Astrocyte of the hippocampus (primary cell): ENCODE measurements around the gene HSPB8.

Experiments
- DNase-seq: peaks from one replicate; pipeline ENCODE4 v3.0.0; 2011; ENCODE audit warnings: low read depth, low spot score

The HSPB8 gene, protein sequence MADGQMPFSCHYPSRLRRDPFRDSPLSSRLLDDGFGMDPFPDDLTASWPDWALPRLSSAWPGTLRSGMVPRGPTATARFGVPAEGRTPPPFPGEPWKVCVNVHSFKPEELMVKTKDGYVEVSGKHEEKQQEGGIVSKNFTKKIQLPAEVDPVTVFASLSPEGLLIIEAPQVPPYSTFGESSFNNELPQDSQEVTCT

GRCh38 chr12:119178544-119179334 is at the start of gene HSPB8:
TSS of gene HSPB8 (plus strand) at chr12:119178931. CDS start at chr12:119179313, 382 bp downstream.
- DNase-seq, result peak; percentile 69

DNA sequence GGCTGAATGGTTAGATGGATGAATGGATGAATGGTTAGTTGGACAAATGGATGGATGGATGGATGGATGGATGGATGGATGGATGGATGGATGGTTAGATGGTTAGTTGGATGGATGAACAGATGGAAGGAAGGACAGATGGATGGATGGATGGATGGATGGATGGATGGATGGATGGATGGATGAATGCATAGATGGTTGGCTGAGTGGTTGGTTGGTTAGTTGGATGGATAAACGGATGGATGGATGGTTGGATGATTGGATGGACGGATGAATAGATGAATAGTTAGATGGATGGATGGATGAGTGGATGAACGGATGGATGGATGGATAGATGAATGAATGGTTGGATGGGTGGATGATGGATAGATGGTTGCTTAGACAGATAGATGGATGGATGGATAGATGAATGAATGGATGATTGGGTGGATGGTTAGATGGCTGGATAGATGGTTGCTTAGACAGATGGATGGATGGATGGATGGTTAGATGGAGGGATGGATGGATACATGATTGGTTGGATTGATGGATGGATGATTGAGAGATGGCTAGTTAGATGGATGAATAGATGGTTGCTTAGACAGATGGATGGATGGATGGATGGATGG is 48.8 kb upstream of the HSPB8 start:
- no peak for DNase-seq

- no peak for DNase-seq
Measured at GRCh38 chr12:119130523-119130922, 48.2 kb upstream of the HSPB8 start.

DNA sequence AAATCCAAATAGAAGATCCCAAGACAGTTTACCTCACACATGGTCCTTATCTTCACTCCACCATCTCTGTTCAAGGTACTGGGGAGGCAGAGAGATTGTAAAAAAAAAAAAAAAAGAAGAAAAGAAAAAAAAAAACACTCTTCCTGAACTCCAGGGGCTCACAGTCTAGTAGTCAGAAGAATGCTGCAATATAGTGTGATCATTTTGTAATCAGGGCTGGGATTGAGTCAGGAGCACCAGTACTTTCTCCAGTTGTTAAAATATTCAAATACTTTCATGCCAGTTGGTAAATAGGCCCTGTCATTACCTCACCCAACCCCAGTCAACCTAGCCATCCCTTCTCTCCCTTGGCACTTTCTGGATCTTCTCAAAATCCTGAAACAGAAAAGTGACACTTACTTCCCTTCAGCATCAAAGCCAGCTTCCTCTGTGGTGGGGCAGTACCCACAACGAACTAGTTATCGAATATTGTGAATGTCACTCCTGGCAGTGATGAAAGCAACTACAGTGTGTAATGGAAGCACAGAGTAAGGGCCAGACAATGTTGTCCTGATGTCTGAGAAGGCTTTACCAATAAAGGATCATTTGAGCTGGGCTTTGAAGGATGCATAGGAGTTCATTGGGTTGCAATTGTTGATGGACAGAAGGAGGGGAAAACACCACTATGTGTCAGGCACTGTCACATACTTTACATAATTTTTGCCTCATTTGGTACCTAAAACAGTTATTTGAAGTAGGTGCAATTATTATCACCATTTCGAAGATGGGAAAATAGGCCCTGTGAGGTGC is 44.3 kb upstream of the HSPB8 start:
- DNase-seq, result no peak

- DNase-seq, result no peak
Measured at GRCh38 chr12:119136811-119137410, 41.8 kb upstream of the HSPB8 start.

GRCh38 chr12:119139448-119139847 is 39.3 kb upstream of the HSPB8 start:
- DNase-seq, result no peak

DNA sequence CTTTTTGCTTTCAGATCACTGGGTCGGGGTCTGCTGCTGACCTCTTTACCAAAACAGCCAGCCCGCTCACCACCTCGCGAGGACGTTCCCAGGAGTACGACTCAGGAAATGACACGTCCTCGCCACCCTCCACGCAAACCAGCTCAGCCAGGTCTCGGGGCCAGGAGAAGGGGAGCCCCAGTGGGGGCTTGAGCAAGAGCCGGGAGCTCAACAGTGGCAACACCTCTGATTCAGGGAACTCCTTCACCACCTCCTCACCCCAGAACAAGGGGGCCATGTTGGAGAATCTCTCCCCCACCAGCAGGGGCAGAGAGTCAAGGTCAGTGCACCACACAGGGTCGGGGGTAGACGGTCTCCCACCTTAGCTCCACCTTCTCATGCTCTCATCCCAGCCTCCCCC is 33.4 kb upstream of the HSPB8 start:
- DNase-seq, result no peak

DNA sequence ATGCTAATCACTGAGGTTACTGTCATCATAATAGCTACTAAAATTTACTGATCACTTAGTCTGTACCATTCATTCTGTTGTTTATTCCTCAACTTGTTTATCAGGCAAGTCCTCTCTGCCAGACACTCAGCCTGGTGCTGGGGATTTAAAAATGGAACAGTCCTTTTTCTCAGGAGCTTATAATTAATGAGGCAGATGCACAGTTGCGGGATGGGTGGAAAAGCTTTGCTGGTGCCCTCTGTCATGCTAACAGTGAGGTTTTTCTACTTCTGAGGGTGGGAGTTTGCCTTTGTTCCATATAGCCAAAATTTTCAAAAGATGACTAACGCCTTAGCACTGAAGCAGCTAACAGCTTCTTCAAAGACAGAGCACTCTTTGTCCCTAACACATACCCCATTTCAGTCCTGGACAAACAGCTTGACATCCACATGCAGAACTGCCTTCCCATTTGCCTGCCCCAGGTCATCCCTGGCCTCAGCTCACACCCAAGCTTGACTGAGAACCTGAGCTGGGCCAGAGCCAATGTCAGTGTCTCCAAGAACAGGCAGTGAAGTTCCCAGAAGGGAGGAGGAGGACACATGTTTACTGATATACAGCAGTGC is 30.8 kb upstream of the HSPB8 start:
- DNase-seq, result no peak

DNA sequence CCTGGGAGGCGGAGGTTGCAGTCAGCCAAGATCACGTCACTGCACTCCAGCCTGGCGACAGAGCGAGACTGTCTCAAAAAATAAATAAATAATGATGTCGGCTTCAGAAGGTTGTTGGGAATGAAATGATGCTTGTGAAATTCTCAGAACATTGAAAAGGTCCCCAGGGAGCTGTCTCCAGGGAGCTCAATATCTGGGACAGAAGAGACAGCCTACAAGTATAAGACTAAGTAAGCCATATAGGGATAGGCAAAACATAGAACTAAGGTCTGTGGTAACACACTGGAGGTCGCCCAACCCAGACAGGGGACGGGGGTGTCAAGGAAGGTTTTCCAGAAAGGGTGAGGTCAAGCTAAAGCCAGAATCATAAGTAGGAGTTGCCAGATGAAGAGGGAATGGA is 29.5 kb upstream of the HSPB8 start:
- no peak for DNase-seq

DNA sequence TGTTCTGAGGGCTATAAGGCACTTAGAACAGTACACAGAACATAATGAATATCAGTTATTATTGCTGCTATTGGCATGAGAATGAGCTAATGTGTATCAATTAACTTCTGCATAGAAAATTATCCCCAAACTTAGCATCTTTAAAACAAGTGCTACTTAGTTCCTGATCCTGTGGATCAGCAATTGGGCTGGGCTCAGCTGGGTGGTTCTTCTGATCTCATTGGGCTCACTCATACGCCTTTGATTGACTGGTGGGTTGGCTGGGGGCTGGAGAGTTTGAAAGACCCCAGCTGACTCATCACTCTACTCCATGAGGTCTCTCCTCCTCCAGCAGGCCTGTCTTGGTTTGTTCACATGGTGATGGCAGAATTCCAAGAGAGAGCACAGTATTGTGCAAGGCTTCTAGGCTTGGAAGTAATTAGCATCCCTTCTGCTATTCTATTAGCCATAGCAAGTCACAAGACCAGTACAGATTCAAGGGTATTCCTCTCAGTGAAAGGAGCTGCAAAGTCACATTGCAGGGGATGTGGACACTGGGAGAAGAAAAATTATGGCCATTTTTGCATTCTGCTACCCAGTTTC is 27.2 kb upstream of the HSPB8 start:
- no peak for DNase-seq

DNA sequence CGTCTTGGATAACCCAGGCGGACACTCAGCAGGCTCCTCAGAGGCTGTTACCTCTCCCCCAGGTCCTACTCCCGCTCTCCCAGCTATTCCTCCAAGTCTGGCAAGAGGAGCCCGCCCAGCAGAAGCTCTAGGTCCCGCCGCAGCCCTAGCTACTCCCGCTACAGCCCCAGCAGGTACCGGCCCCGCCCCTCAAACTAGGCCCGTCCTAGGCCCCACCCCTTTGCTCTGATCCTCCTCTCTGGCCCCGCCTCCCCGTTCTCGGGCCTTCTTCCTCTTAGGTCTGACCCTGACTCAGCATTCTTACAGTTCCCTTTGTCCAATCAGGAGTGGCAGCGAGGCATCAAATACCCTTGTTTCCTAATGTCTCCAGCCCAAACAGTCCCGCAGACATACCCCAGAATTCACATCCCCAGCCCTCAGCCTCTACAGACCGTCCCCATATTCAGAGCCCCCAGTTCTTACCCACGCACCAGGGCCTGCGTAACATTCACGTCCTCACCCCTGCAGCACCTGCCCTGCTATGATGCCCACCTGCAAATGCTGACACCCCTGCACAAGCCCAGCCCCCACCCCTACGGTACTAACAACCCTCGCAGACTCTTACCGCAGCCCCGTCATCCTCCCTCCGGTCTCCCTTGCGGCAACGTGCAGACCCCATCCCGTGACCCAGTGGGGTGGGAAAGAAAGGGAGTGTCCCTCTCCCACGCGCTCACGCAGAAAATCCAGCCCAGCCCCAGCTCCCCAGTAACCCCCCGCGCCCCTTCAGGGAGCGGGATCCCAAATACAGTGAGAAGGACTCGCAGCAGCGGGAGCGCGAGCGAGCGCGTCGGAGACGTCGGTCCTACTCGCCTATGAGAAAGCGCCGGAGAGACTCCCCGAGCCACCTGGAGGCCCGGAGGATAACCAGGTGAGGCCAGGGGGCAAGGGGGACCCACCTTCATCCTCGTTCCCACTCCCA is 25.0 kb upstream of the HSPB8 start:
- peak; percentile 4 for DNase-seq

GRCh38 chr12:119154435-119154818 is 24.3 kb upstream of the HSPB8 start:
- DNase-seq, result no peak

DNA sequence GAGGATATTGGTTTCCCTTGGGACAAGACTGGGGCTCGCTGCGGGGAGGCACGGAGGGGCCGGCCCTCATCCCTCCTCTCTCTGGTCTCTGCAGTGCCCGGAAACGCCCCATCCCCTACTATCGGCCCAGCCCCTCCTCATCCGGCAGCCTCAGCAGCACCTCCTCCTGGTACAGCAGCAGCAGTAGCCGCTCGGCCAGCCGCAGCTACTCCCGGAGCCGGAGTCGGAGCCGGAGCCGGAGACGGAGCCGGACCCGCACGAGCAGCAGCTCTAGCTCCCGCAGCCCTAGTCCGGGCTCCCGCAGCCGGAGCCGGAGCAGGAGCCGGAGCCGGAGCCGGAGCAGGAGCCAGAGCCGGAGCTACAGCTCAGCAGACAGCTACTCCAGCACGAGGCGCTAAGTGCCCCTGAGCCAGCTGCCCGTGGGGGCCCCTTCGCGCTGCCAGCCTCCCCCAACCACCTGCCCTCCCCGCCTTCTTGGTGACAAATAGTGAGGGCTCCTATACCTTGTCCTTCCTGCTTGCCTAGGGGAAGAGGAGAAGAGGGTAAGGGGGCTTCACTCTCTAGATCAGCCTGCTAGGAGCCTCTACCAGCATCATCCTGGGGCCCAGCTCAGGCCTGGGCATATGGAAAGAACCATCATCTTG is 22.2 kb upstream of the HSPB8 start:
- no peak for DNase-seq

DNA sequence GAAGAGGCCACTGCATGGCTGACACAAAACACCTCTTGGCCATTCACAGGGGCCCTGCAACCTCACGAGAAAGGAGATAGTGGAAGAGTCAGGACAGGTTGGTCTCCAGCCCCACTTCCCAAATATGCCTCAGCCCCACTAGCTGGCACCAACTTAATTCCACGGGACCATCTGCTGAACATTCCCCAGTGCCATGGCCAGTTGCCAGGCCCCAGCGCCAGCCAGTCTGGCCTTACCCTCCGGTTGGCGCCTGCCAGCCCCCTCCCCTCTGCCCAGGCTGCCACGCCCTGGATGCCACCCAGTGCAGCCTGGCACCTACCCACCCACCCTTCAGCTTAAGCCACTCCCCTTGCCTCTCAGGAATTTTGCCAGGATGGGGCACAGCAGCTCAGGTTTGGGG is 21.2 kb upstream of the HSPB8 start:
- DNase-seq, result no peak

- no peak for DNase-seq
Measured at GRCh38 chr12:119157978-119158377, 20.8 kb upstream of the HSPB8 start.

- no peak for DNase-seq
Measured at GRCh38 chr12:119158402-119158801, 20.3 kb upstream of the HSPB8 start.

DNA sequence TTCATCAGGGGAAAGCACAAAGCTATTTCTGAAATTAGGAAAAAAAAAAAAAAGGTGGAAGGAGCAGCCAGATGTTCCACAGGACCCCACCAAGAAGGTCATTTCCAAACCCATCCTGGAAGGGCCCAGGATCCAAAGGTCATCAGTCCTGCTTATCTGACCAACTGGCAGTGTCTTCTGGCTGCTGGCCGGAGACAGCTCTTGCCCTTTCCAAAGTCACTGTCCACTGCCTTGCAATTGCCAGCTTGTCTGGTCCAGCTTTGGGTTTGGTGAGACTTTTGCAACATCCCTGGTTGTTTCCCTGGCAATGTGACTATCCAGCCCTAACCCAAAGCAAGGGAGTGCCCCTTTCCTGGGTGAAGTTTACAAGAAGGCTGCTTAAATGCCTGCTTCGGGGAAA is 18.9 kb upstream of the HSPB8 start:
- DNase-seq, result no peak

DNA sequence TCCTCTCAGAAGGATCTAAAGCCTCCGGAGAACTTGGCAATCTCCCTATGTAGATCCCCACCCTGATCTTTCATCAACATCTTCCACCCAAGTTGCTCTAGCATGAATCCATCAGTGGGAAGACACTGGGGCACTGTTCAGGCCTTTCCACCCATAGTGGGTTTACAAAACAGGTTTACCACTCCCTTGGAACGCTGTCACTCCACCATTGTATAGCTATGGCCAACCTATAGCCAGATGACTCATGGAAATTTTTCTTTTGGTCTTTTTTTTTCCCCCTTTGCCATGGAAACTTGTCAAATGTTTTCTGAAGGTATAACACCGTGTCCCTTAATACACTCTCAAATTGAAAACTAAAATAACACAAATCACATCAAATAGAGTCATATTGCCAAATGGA is 10.8 kb upstream of the HSPB8 start:
- DNase-seq, result no peak

GRCh38 chr12:119168721-119169120 is 10.0 kb upstream of the HSPB8 start:
- DNase-seq, result no peak
